H1 (cell line): Measurements from ENCODE around the gene ELANE. TPM values are rescaled to one million over a fixed set of nuclear protein-coding genes. Genes with fewer than 3 reads are reported as not detected.
A peak's percentile ranks its signal among the peaks of the same experiment; 100 is the strongest.

Source experiments
- CTCF ChIA-PET: fragments of 300-600 bp; sonication (Branson Sonifier 250); formaldehyde crosslinking; loops from one replicate; lab custom pipeline; 2021; ENCODE audit not compliant: partially characterized antibody; lab: Charles Lee
- POLR2A ChIA-PET: fragments of 300-600 bp; sonication (Branson Sonifier 250); formaldehyde crosslinking; loops from one replicate; lab custom pipeline; 2021; ENCODE audit warnings: inconsistent platforms; ENCODE audit not compliant: partially characterized antibody; lab: Charles Lee
- DNase-seq, 2 experiments: peaks; one replicate each; pipeline versions ENCODE4 v3.0.0 to v3.0.0-alpha.2; 2010 to 2022; ENCODE audit warnings: low spot score in 2 of 2, low read depth in 1 of 2, mixed read lengths in 1 of 2
- FAIRE-seq: peaks from 2 replicates; lab custom pipeline; 2011; peaks lifted over from hg19 to GRCh38; lab: Jason Lieb, UNC
- H2AFZ ChIP-seq: 2 replicates; pipeline ENCODE4 v1.8.1; 2012; ENCODE audit warnings: low read length, inconsistent platforms
- H2AK5ac ChIP-seq: 2 replicates; pipeline ENCODE4 v1.6.1; 2013; ENCODE audit warnings: low read depth, low read length
- H2BK120ac ChIP-seq: replicated peaks from 2 replicates; pipeline ENCODE3; 2013; ENCODE audit warnings: low read depth, low read length, inconsistent platforms
- H2BK12ac ChIP-seq: 2 replicates; pipeline ENCODE4 v1.6.1; 2013; ENCODE audit warnings: low read depth, low read length
- H2BK15ac ChIP-seq: 2 replicates; pipeline ENCODE4 v1.6.1; 2013; ENCODE audit warnings: low read length
- H2BK20ac ChIP-seq: 2 replicates; pipeline ENCODE4 v1.6.1; 2013; ENCODE audit warnings: low read length
- H2BK5ac ChIP-seq: 2 replicates; pipeline ENCODE4 v1.6.1; 2013; ENCODE audit warnings: low read depth, low read length
- H3K14ac ChIP-seq: 2 replicates; pipeline ENCODE4 v1.6.1; 2013; ENCODE audit warnings: inconsistent platforms; ENCODE audit not compliant: insufficient read length
- H3K18ac ChIP-seq: 2 replicates; pipeline ENCODE4 v1.6.1; 2013; ENCODE audit warnings: low read length; ENCODE audit errors: extremely low read depth
- H3K23ac ChIP-seq: 2 replicates; pipeline ENCODE4 v1.6.1; 2013; ENCODE audit warnings: inconsistent platforms; ENCODE audit not compliant: insufficient read length
- H3K23me2 ChIP-seq: 2 replicates; pipeline ENCODE4 v1.6.1; 2013; ENCODE audit warnings: low read depth, low read length
- H3K27ac ChIP-seq: 2 replicates; pipeline ENCODE4 v1.6.1; 2011; ENCODE audit warnings: low read depth, low read length, inconsistent platforms
- H3K27me3 ChIP-seq, 4 experiments: replicated peaks in 1 of 4; 1 replicate in 1 of 4; 2 replicates in 3 of 4; pipeline versions ENCODE4 v1.6.1 to v1.8.1; 2011 to 2013; ENCODE audit warnings: low read length in 3 of 4, mild to moderate bottlenecking in 3 of 4, inconsistent platforms in 2 of 4, mixed read lengths in 2 of 4, moderate library complexity in 1 of 4; ENCODE audit not compliant: control insufficient read depth in 3 of 4, insufficient read depth in 3 of 4; ENCODE audit errors: extremely low read depth in 1 of 4
- H3K36me3 ChIP-seq, 4 experiments: 2 replicates each; pipeline versions ENCODE4 v1.6.1 to v1.8.1; 2011 to 2013; ENCODE audit warnings: mild to moderate bottlenecking in 4 of 4, low read length in 3 of 4, moderate library complexity in 2 of 4, control low read depth in 1 of 4, inconsistent platforms in 1 of 4; ENCODE audit not compliant: insufficient read depth in 4 of 4, control insufficient read depth in 2 of 4
- H3K4ac ChIP-seq: replicated peaks from 2 replicates; pipeline ENCODE3; 2013; ENCODE audit warnings: low read length, low read depth, mixed read lengths, inconsistent platforms; ENCODE audit not compliant: insufficient read length
- H3K4me1 ChIP-seq, 4 experiments: replicated peaks in 1 of 4; 1 replicate in 1 of 4; 2 replicates in 3 of 4; pipeline versions ENCODE4 v1.6.1 to v1.8.1; 2011 to 2013; ENCODE audit warnings: low read length in 3 of 4, inconsistent platforms in 2 of 4, mixed read lengths in 1 of 4; ENCODE audit not compliant: insufficient read depth in 4 of 4, control insufficient read depth in 3 of 4
- H3K4me2 ChIP-seq, 2 experiments: 2 replicates each; pipeline versions ENCODE4 v1.6.1 to v1.8.1; 2011 to 2013; ENCODE audit warnings: low read depth in 2 of 2, low read length in 2 of 2, control low read depth in 1 of 2, inconsistent platforms in 1 of 2, mild to moderate bottlenecking in 1 of 2; ENCODE audit not compliant: insufficient read depth in 1 of 2
- H3K4me3 ChIP-seq, 4 experiments: fragments of 200-600, 300-600 bp in 1 of 4; sonication (generic), shearing (Covaris generic), sonication (Bioruptor Twin) in 1 of 4; 2 replicates each; pipeline versions ENCODE4 v1.5.1 to v1.8.1; 2011 to 2016; ENCODE audit warnings: low read length in 4 of 4, low read depth in 3 of 4, control low read depth in 2 of 4, inconsistent platforms in 2 of 4, mild to moderate bottlenecking in 2 of 4, mixed read lengths in 1 of 4, moderate library complexity in 1 of 4; ENCODE audit not compliant: insufficient read depth in 2 of 4; ENCODE audit errors: extremely low read depth in 1 of 4
- H3K56ac ChIP-seq: replicated peaks from 2 replicates; pipeline ENCODE3; 2013; ENCODE audit warnings: low read depth, mild to moderate bottlenecking, mixed read lengths, low read length, inconsistent platforms; ENCODE audit not compliant: insufficient read length
- H3K79me1 ChIP-seq: 2 replicates; pipeline ENCODE4 v1.6.1; 2013; ENCODE audit warnings: low read depth, low read length, control low read depth
- H3K79me2 ChIP-seq, 2 experiments: 2 replicates each; pipeline versions ENCODE4 v1.6.1 to v1.8.1; 2012 to 2013; ENCODE audit warnings: low read length in 2 of 2, mild to moderate bottlenecking in 2 of 2, inconsistent platforms in 1 of 2; ENCODE audit not compliant: insufficient read depth in 2 of 2, control insufficient read depth in 1 of 2
- H3K9ac ChIP-seq, 4 experiments: replicated peaks in 1 of 4; 1 replicate in 1 of 4; 2 replicates in 3 of 4; pipeline versions ENCODE4 v1.6.1 to v1.8.1; 2011 to 2013; ENCODE audit warnings: low read depth in 3 of 4, low read length in 3 of 4, control low read depth in 2 of 4, mild to moderate bottlenecking in 2 of 4, moderate library complexity in 2 of 4, inconsistent platforms in 1 of 4; ENCODE audit errors: extremely low read depth in 1 of 4
- H3K9me3 ChIP-seq, 2 experiments: 2 replicates each; pipeline versions ENCODE4 v1.6.1 to v1.8.1; 2012 to 2013; ENCODE audit warnings: mild to moderate bottlenecking in 2 of 2, moderate library complexity in 2 of 2, control low read depth in 1 of 2, inconsistent platforms in 1 of 2, low read depth in 1 of 2, low read length in 1 of 2, mixed read lengths in 1 of 2; ENCODE audit not compliant: insufficient read depth in 2 of 2
- H4K20me1 ChIP-seq, 2 experiments: replicated peaks in 1 of 2; 2 replicates each; pipeline versions ENCODE3 to v1.8.1; 2011 to 2013; ENCODE audit warnings: inconsistent platforms in 2 of 2, low read length in 2 of 2, mild to moderate bottlenecking in 1 of 2; ENCODE audit not compliant: insufficient read depth in 2 of 2, control insufficient read depth in 1 of 2
- H4K5ac ChIP-seq: 2 replicates; pipeline ENCODE4 v1.6.1; 2013; ENCODE audit warnings: low read length, low read depth, mixed read lengths, inconsistent platforms; ENCODE audit not compliant: insufficient read length
- H4K8ac ChIP-seq: 2 replicates; pipeline ENCODE4 v1.8.0; 2013; ENCODE audit warnings: mild to moderate bottlenecking, moderate library complexity, low read length, inconsistent platforms; ENCODE audit not compliant: insufficient read depth; ENCODE audit errors: extremely low read depth
- H4K91ac ChIP-seq: replicated peaks from 2 replicates; pipeline ENCODE3; 2013; ENCODE audit warnings: low read length, mixed read lengths, inconsistent platforms; ENCODE audit not compliant: insufficient read length
- HDAC6 ChIP-seq: IDR thresholded peaks from one replicate; pipeline ENCODE4 v1.7.1; 2012; ENCODE audit warnings: low read depth, mild to moderate bottlenecking, inconsistent platforms, low read length, moderate library complexity
- POLR2AphosphoS5 ChIP-seq: IDR thresholded peaks from 2 replicates; pipeline ENCODE4 v1.6.1; 2011; ENCODE audit warnings: low read depth, low read length
- WGBS, 2 experiments: shearing (Covaris generic) in 1 of 2; methylation state at CpG; one replicate each; pipeline versions ENCODE4 v1.1.6 to v1.1.7; 2013 to 2015; ENCODE audit warnings: low lambda C conversion rate in 2 of 2, mixed read lengths in 2 of 2, inconsistent platforms in 1 of 2, low coverage in 1 of 2, missing lambda C conversion rate in 1 of 2; ENCODE audit not compliant: insufficient replicate concordance in 2 of 2, insufficient coverage in 1 of 2, insufficient read length in 1 of 2; ENCODE audit errors: extremely low coverage in 1 of 2, missing lambda C conversion rate in 1 of 2; 5-methylcytosine and 5-hydroxymethylcytosine counted together
- polyA plus RNA-seq, 7 experiments: library from polyadenylated mRNA; depleted of rRNA in 3 of 7; stranded (reverse) in 5 of 7; unstranded in 2 of 7; fragments of >200 nt in 5 of 7; fragments of 200-250 nt in 2 of 7; gene quantifications; 1 replicate in 5 of 7; 2 replicates in 1 of 7; 4 replicates in 1 of 7; pipeline versions ENCODE4 v1.2.1 to v1.2.3, GENCODE V29; 2011 to 2013; ENCODE audit warnings: missing spikeins in 2 of 7, mixed read lengths in 2 of 7
- total RNA-seq: library from RNA; stranded (reverse); fragmentation: NEBNext Ultra II Directional; extraction: Animal tissue kit (Norgen Biotek cat#: 25700); gene quantifications from 2 replicates; pipeline ENCODE4 v1.2.1, GENCODE V29; 2021

The ELANE gene
- total and polyA plus RNA-seq, 2 of the 8 experiments (the other 6 are each of a cell fraction or from before 2014, with no cell fraction given), result not detected

DNA sequence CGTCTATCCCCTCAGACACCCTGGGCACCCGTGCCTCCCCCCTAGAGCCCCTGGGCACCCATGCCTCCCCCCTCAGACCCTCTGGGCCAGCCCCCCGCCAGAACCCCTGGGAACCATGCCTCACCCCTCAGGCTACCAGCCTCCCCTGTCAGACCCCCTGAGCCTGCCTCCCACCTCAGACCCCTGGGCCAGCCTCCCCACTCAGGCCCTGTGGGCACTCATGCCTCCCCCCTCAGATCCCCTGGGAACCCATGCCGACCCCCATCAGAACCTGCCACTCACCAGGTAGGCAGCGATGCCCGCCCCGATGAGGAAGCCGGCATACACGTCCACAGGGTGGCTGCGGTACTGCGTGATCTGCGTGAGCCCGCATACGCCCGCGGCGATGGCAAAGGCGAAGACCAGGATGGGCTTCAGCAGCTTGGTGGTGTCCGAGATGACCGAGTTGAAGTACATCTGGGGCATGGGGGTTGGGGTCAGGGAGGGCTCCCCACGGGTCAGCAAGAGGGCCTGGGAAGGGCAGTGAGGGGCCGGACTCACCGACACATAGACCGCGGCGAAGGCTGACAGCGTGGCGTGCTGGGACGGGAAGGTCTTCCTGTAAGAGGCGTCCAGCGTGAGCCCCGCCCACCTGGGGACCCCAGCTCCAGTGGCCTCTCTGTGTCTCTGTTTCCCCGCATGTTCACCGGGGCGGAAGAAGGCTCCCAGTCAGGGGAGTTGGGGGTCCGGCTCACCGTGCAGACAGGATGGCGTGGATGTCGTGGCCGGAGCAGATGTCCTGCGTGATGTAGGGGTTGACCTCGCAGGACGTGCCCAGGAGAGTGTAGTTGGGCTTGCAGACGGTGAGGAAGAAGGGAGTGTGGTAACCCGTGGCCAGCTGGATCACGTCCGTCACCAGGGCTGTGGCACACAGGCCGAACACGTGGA, 37.7 kb upstream of the ELANE start:
- Histone ChIP-seq H3K4me2 (no peak overlapping the region), H2BK12ac (no peak overlapping the region), H3K9ac (no peak overlapping the region), H2BK120ac (no peak overlapping the region), H3K23me2 (peaks cover 12% of the 10 kb centered on the region; the same call in 1 of the 2 replicates), H2BK5ac (no peak overlapping the region), H4K20me1 (peaks cover 6 to 25% of the 10 kb centered on the region in 2 experiments), H3K14ac (no peak overlapping the region), H2BK20ac (no peak overlapping the region), H3K36me3 (peaks cover 18 to 58% (median 28%) of the 10 kb centered on the region in 4 experiments), H2AFZ (no peak overlapping the region), H3K9me3 (no peaks in the 10 kb centered on the region), H3K4ac (no peak overlapping the region), H2BK15ac (no peak overlapping the region), H3K18ac (no peak overlapping the region), H3K79me1 (no peaks in the 10 kb centered on the region), H3K79me2 (peaks cover 0 to 4% of the 10 kb centered on the region in 2 experiments; a peak in 1 of 4 replicates), H3K27ac (no peak overlapping the region), H3K4me1 (no peaks in the 10 kb centered on the region), H3K4me3 (no peak overlapping the region), H3K56ac (no peak overlapping the region), H4K8ac (no peak overlapping the region), H4K91ac (no peak overlapping the region), H2AK5ac (no peak overlapping the region), H3K27me3 (no peaks in the 10 kb centered on the region), H4K5ac (no peak overlapping the region), H3K23ac (no peak overlapping the region)
- TF ChIP-seq POLR2AphosphoS5, result peak; percentile 54
- no peak for TF ChIP-seq HDAC6
- DNase-seq, result no peak
- ChIA-PET POLR2A (interaction anchor here (0.6 to 4.0 kb wide), 25 partner anchors 10 to 191 kb away, joined by 3 to 240 read pairs (median 4); partner anchors contain the start of genes CFD and PTBP1), CTCF (interaction anchor here (0.8 to 1.9 kb wide), 4 partner anchors 8 to 44 kb away, joined by 4 to 8 read pairs (median 4); no protein-coding TSS in a partner anchor)
- FAIRE-seq, result no peak
- WGBS, 2 experiments, result 91% methylated on average over 44 of the region's 49 CpGs; no CpG with 5 or more reads in 1 of the 2 experiments
